H1 (cell line): Measurements from ENCODE around the gene TBX21. TPM values are rescaled to one million over a fixed set of nuclear protein-coding genes. Genes with fewer than 3 reads are reported as not detected.

Experiments
- CTCF ChIA-PET: fragments of 300-600 bp; sonication (Branson Sonifier 250); formaldehyde crosslinking; loops from one replicate; lab custom pipeline; 2021; ENCODE audit not compliant: partially characterized antibody; lab: Charles Lee
- POLR2A ChIA-PET: fragments of 300-600 bp; sonication (Branson Sonifier 250); formaldehyde crosslinking; loops from one replicate; lab custom pipeline; 2021; ENCODE audit warnings: inconsistent platforms; ENCODE audit not compliant: partially characterized antibody; lab: Charles Lee
- DNase-seq, 2 experiments: peaks; one replicate each; pipeline versions ENCODE4 v3.0.0 to v3.0.0-alpha.2; 2010 to 2022; ENCODE audit warnings: low spot score in 2 of 2, low read depth in 1 of 2, mixed read lengths in 1 of 2
- FAIRE-seq: peaks from 2 replicates; lab custom pipeline; 2011; peaks lifted over from hg19 to GRCh38; lab: Jason Lieb, UNC
- H2AFZ ChIP-seq: 2 replicates; pipeline ENCODE4 v1.8.1; 2012; ENCODE audit warnings: low read length, inconsistent platforms
- H2AK5ac ChIP-seq: 2 replicates; pipeline ENCODE4 v1.6.1; 2013; ENCODE audit warnings: low read depth, low read length
- H2BK120ac ChIP-seq: replicated peaks from 2 replicates; pipeline ENCODE3; 2013; ENCODE audit warnings: low read depth, low read length, inconsistent platforms
- H2BK12ac ChIP-seq: 2 replicates; pipeline ENCODE4 v1.6.1; 2013; ENCODE audit warnings: low read depth, low read length
- H2BK15ac ChIP-seq: 2 replicates; pipeline ENCODE4 v1.6.1; 2013; ENCODE audit warnings: low read length
- H2BK20ac ChIP-seq: 2 replicates; pipeline ENCODE4 v1.6.1; 2013; ENCODE audit warnings: low read length
- H2BK5ac ChIP-seq: 2 replicates; pipeline ENCODE4 v1.6.1; 2013; ENCODE audit warnings: low read depth, low read length
- H3K14ac ChIP-seq: 2 replicates; pipeline ENCODE4 v1.6.1; 2013; ENCODE audit warnings: inconsistent platforms; ENCODE audit not compliant: insufficient read length
- H3K18ac ChIP-seq: 2 replicates; pipeline ENCODE4 v1.6.1; 2013; ENCODE audit warnings: low read length; ENCODE audit errors: extremely low read depth
- H3K23ac ChIP-seq: 2 replicates; pipeline ENCODE4 v1.6.1; 2013; ENCODE audit warnings: inconsistent platforms; ENCODE audit not compliant: insufficient read length
- H3K23me2 ChIP-seq: 2 replicates; pipeline ENCODE4 v1.6.1; 2013; ENCODE audit warnings: low read depth, low read length
- H3K27ac ChIP-seq: 2 replicates; pipeline ENCODE4 v1.6.1; 2011; ENCODE audit warnings: low read depth, low read length, inconsistent platforms
- H3K27me3 ChIP-seq, 4 experiments: replicated peaks in 1 of 4; 1 replicate in 1 of 4; 2 replicates in 3 of 4; pipeline versions ENCODE4 v1.6.1 to v1.8.1; 2011 to 2013; ENCODE audit warnings: low read length in 3 of 4, mild to moderate bottlenecking in 3 of 4, inconsistent platforms in 2 of 4, mixed read lengths in 2 of 4, moderate library complexity in 1 of 4; ENCODE audit not compliant: control insufficient read depth in 3 of 4, insufficient read depth in 3 of 4; ENCODE audit errors: extremely low read depth in 1 of 4
- H3K36me3 ChIP-seq, 4 experiments: 2 replicates each; pipeline versions ENCODE4 v1.6.1 to v1.8.1; 2011 to 2013; ENCODE audit warnings: mild to moderate bottlenecking in 4 of 4, low read length in 3 of 4, moderate library complexity in 2 of 4, control low read depth in 1 of 4, inconsistent platforms in 1 of 4; ENCODE audit not compliant: insufficient read depth in 4 of 4, control insufficient read depth in 2 of 4
- H3K4ac ChIP-seq: replicated peaks from 2 replicates; pipeline ENCODE3; 2013; ENCODE audit warnings: low read length, low read depth, mixed read lengths, inconsistent platforms; ENCODE audit not compliant: insufficient read length
- H3K4me1 ChIP-seq, 4 experiments: replicated peaks in 1 of 4; 1 replicate in 1 of 4; 2 replicates in 3 of 4; pipeline versions ENCODE4 v1.6.1 to v1.8.1; 2011 to 2013; ENCODE audit warnings: low read length in 3 of 4, inconsistent platforms in 2 of 4, mixed read lengths in 1 of 4; ENCODE audit not compliant: insufficient read depth in 4 of 4, control insufficient read depth in 3 of 4
- H3K4me2 ChIP-seq, 2 experiments: 2 replicates each; pipeline versions ENCODE4 v1.6.1 to v1.8.1; 2011 to 2013; ENCODE audit warnings: low read depth in 2 of 2, low read length in 2 of 2, control low read depth in 1 of 2, inconsistent platforms in 1 of 2, mild to moderate bottlenecking in 1 of 2; ENCODE audit not compliant: insufficient read depth in 1 of 2
- H3K4me3 ChIP-seq, 4 experiments: fragments of 200-600, 300-600 bp in 1 of 4; sonication (generic), shearing (Covaris generic), sonication (Bioruptor Twin) in 1 of 4; 2 replicates each; pipeline versions ENCODE4 v1.5.1 to v1.8.1; 2011 to 2016; ENCODE audit warnings: low read length in 4 of 4, low read depth in 3 of 4, control low read depth in 2 of 4, inconsistent platforms in 2 of 4, mild to moderate bottlenecking in 2 of 4, mixed read lengths in 1 of 4, moderate library complexity in 1 of 4; ENCODE audit not compliant: insufficient read depth in 2 of 4; ENCODE audit errors: extremely low read depth in 1 of 4
- H3K56ac ChIP-seq: replicated peaks from 2 replicates; pipeline ENCODE3; 2013; ENCODE audit warnings: low read depth, mild to moderate bottlenecking, mixed read lengths, low read length, inconsistent platforms; ENCODE audit not compliant: insufficient read length
- H3K79me1 ChIP-seq: 2 replicates; pipeline ENCODE4 v1.6.1; 2013; ENCODE audit warnings: low read depth, low read length, control low read depth
- H3K79me2 ChIP-seq, 2 experiments: 2 replicates each; pipeline versions ENCODE4 v1.6.1 to v1.8.1; 2012 to 2013; ENCODE audit warnings: low read length in 2 of 2, mild to moderate bottlenecking in 2 of 2, inconsistent platforms in 1 of 2; ENCODE audit not compliant: insufficient read depth in 2 of 2, control insufficient read depth in 1 of 2
- H3K9ac ChIP-seq, 4 experiments: replicated peaks in 1 of 4; 1 replicate in 1 of 4; 2 replicates in 3 of 4; pipeline versions ENCODE4 v1.6.1 to v1.8.1; 2011 to 2013; ENCODE audit warnings: low read depth in 3 of 4, low read length in 3 of 4, control low read depth in 2 of 4, mild to moderate bottlenecking in 2 of 4, moderate library complexity in 2 of 4, inconsistent platforms in 1 of 4; ENCODE audit errors: extremely low read depth in 1 of 4
- H3K9me3 ChIP-seq, 2 experiments: 2 replicates each; pipeline versions ENCODE4 v1.6.1 to v1.8.1; 2012 to 2013; ENCODE audit warnings: mild to moderate bottlenecking in 2 of 2, moderate library complexity in 2 of 2, control low read depth in 1 of 2, inconsistent platforms in 1 of 2, low read depth in 1 of 2, low read length in 1 of 2, mixed read lengths in 1 of 2; ENCODE audit not compliant: insufficient read depth in 2 of 2
- H4K20me1 ChIP-seq, 2 experiments: replicated peaks in 1 of 2; 2 replicates each; pipeline versions ENCODE3 to v1.8.1; 2011 to 2013; ENCODE audit warnings: inconsistent platforms in 2 of 2, low read length in 2 of 2, mild to moderate bottlenecking in 1 of 2; ENCODE audit not compliant: insufficient read depth in 2 of 2, control insufficient read depth in 1 of 2
- H4K5ac ChIP-seq: 2 replicates; pipeline ENCODE4 v1.6.1; 2013; ENCODE audit warnings: low read length, low read depth, mixed read lengths, inconsistent platforms; ENCODE audit not compliant: insufficient read length
- H4K8ac ChIP-seq: 2 replicates; pipeline ENCODE4 v1.8.0; 2013; ENCODE audit warnings: mild to moderate bottlenecking, moderate library complexity, low read length, inconsistent platforms; ENCODE audit not compliant: insufficient read depth; ENCODE audit errors: extremely low read depth
- H4K91ac ChIP-seq: replicated peaks from 2 replicates; pipeline ENCODE3; 2013; ENCODE audit warnings: low read length, mixed read lengths, inconsistent platforms; ENCODE audit not compliant: insufficient read length
- JUND ChIP-seq: IDR thresholded peaks from 2 replicates; pipeline ENCODE4 v1.6.1; 2011; ENCODE audit warnings: mild to moderate bottlenecking, improper control_type of control experiment, low read length
- SIN3A ChIP-seq, 2 experiments: IDR thresholded peaks in 1 of 2; conservative IDR thresholded peaks in 1 of 2; 2 replicates each; pipeline ENCODE4 v1.6.1; 2011 to 2012; ENCODE audit warnings: low read length in 2 of 2, improper control_type of control experiment in 1 of 2, low read depth in 1 of 2, mild to moderate bottlenecking in 1 of 2
- SP1 ChIP-seq: IDR thresholded peaks from 2 replicates; pipeline ENCODE4 v1.6.1; 2011; ENCODE audit warnings: low read depth, low read length
- WGBS, 2 experiments: shearing (Covaris generic) in 1 of 2; methylation state at CpG; one replicate each; pipeline versions ENCODE4 v1.1.6 to v1.1.7; 2013 to 2015; ENCODE audit warnings: low lambda C conversion rate in 2 of 2, mixed read lengths in 2 of 2, inconsistent platforms in 1 of 2, low coverage in 1 of 2, missing lambda C conversion rate in 1 of 2; ENCODE audit not compliant: insufficient replicate concordance in 2 of 2, insufficient coverage in 1 of 2, insufficient read length in 1 of 2; ENCODE audit errors: extremely low coverage in 1 of 2, missing lambda C conversion rate in 1 of 2; 5-methylcytosine and 5-hydroxymethylcytosine counted together
- polyA plus RNA-seq, 7 experiments: library from polyadenylated mRNA; depleted of rRNA in 3 of 7; stranded (reverse) in 5 of 7; unstranded in 2 of 7; fragments of >200 nt in 5 of 7; fragments of 200-250 nt in 2 of 7; gene quantifications; 1 replicate in 5 of 7; 2 replicates in 1 of 7; 4 replicates in 1 of 7; pipeline versions ENCODE4 v1.2.1 to v1.2.3, GENCODE V29; 2011 to 2013; ENCODE audit warnings: missing spikeins in 2 of 7, mixed read lengths in 2 of 7
- total RNA-seq: library from RNA; stranded (reverse); fragmentation: NEBNext Ultra II Directional; extraction: Animal tissue kit (Norgen Biotek cat#: 25700); gene quantifications from 2 replicates; pipeline ENCODE4 v1.2.1, GENCODE V29; 2021

Gene TBX21
- total and polyA plus RNA-seq, 2 of the 8 experiments (the other 6 are each of a cell fraction or from before 2014, with no cell fraction given) = not detected

GRCh38 chr17:47707884-47708283, 25.2 kb upstream of the TBX21 start:
- 48% methylated on average over 3 of the region's 3 CpGs; no CpG with 5 or more reads in 1 of the 2 experiments for WGBS, 2 experiments
- TF ChIP-seq SP1 (no peak), JUND (no peak), SIN3A (conservative IDR thresholded peaks at IDR 0.05 in 1 of 2, IDR thresholded peaks at IDR 0.05 in 1 of 2; ENCODE audit: low read depth in 1 of 2, low read length in 2 of 2) (0 out of 4 replicates have a peak, but pooled peaks of 1 of the 2 experiments have one; percentile 46)
- no peak overlapping the region for H2BK120ac ChIP-seq
- FAIRE-seq (no peak), DNase-seq (no peak)
- no peak overlapping the region for H3K4ac ChIP-seq
- peak overlapping the region; percentile 62 to 81; a peak in 3 of 4 replicates for H3K4me2 ChIP-seq
- H3K27me3 ChIP-seq = peaks cover 0 to 16% (median 5%) of the 10 kb centered on the region in 4 experiments; a peak in 4 of 7 replicates
- no peak overlapping the region for H3K56ac ChIP-seq
- no peak overlapping the region for H3K27ac ChIP-seq
- no peak overlapping the region for H3K18ac ChIP-seq
- no peak overlapping the region for H2BK5ac ChIP-seq
- H3K23ac ChIP-seq = no peak overlapping the region
- no peaks in the 10 kb centered on the region for H3K9me3 ChIP-seq
- H2BK15ac ChIP-seq = no peak overlapping the region
- H4K8ac ChIP-seq = no peak overlapping the region
- no peak overlapping the region for H4K5ac ChIP-seq
- peaks cover 2% of the 10 kb centered on the region; the same call in 1 of the 2 replicates for H3K23me2 ChIP-seq
- no peaks in the 10 kb centered on the region for H3K79me1 ChIP-seq
- H4K20me1 ChIP-seq = peaks cover 0 to 2% of the 10 kb centered on the region in 2 experiments
- no peak overlapping the region for H2BK12ac ChIP-seq
- H2BK20ac ChIP-seq = no peak overlapping the region
- ChIA-PET POLR2A (interaction anchor here (0.7 to 2.0 kb wide), 9 partner anchors 8 to 59 kb away, joined by 3 to 13 read pairs (median 4); partner anchors contain the start of genes KPNB1 and TBKBP1), CTCF (interaction anchor here (0.9 to 19.8 kb wide), 7 partner anchors 8 to 27 kb away, joined by 3 to 441 read pairs (median 20); partner anchors contain the start of gene TBX21)
- no peak overlapping the region for H4K91ac ChIP-seq
- no peak overlapping the region for H2AFZ ChIP-seq
- no peak overlapping the region for H3K14ac ChIP-seq
- H3K79me2 ChIP-seq = no peaks in the 10 kb centered on the region
- no peak overlapping the region for H3K9ac ChIP-seq
- peak overlapping the region in 3 of 4 experiments; percentile 29 to 57 (median 34); a peak in 3 of 8 replicates for H3K4me3 ChIP-seq
- 0 out of 2 replicates have a peak overlapping the region, but pooled peaks have one; percentile 24 for H2AK5ac ChIP-seq
- H3K36me3 ChIP-seq = no peaks in the 10 kb centered on the region
- peaks cover 0 to 5% (median 3%) of the 10 kb centered on the region in 4 experiments; a peak in 5 of 7 replicates for H3K4me1 ChIP-seq
